Endothelial cell (in vitro differentiated cells): ENCODE data around the gene YPEL3. TPM values are rescaled to one million over a fixed set of nuclear protein-coding genes. Genes with fewer than 3 reads are reported as not detected.

Experiments used
- DNase-seq: peaks from one replicate; pipeline ENCODE4 v3.0.0; 2021; ENCODE audit warnings: low spot score
- H3K27ac Mint-ChIP-seq: one replicate; pipeline ENCODE4 v1.8.0; 2021; ENCODE audit warnings: mixed read lengths, inconsistent platforms; ENCODE audit not compliant: unreplicated experiment
- H3K27me3 Mint-ChIP-seq: one replicate; pipeline ENCODE4 v1.8.0; 2021; ENCODE audit warnings: mild to moderate bottlenecking, moderate library complexity, mixed read lengths, inconsistent platforms; ENCODE audit not compliant: unreplicated experiment
- H3K36me3 Mint-ChIP-seq: one replicate; pipeline ENCODE4 v1.8.0; 2021; ENCODE audit warnings: mild to moderate bottlenecking, low read depth, mixed read lengths, inconsistent platforms; ENCODE audit not compliant: unreplicated experiment
- H3K4me1 Mint-ChIP-seq: one replicate; pipeline ENCODE4 v1.8.0; 2021; ENCODE audit warnings: mild to moderate bottlenecking, mixed read lengths, inconsistent platforms; ENCODE audit not compliant: unreplicated experiment
- H3K4me3 Mint-ChIP-seq: one replicate; pipeline ENCODE4 v1.8.0; 2021; ENCODE audit warnings: mild to moderate bottlenecking, mixed read lengths, inconsistent platforms; ENCODE audit not compliant: unreplicated experiment
- H3K9me3 Mint-ChIP-seq: one replicate; pipeline ENCODE4 v1.8.0; 2021; ENCODE audit warnings: mixed read lengths, inconsistent platforms; ENCODE audit not compliant: unreplicated experiment
- CTCF ChIP-seq: fragments of 200-600 bp; sonication (generic); IDR thresholded peaks from one replicate; pipeline ENCODE4 v1.5.0; 2021; ENCODE audit warnings: antibody characterized with exemption; ENCODE audit not compliant: unreplicated experiment
- total RNA-seq: library from RNA; stranded (reverse); fragmentation: NEBNext Ultra II Directional; extraction: Animal tissue kit (Norgen Biotek cat#: 25700); gene quantifications from one replicate; pipeline ENCODE4 v1.2.1, GENCODE V29; 2021; ENCODE audit not compliant: unreplicated experiment

The YPEL3 gene
- total RNA-seq, 1 donor from 2014 or later = 45.9 TPM

GRCh38 chr16:30142672-30143346 is 46.8 kb upstream of the YPEL3 start:
- H3K27ac Mint-ChIP-seq = no peak overlapping the region
- no peak overlapping the region for H3K4me3 Mint-ChIP-seq
- no peak for TF ChIP-seq CTCF
- H3K9me3 Mint-ChIP-seq = no peaks in the 10 kb centered on the region
- DNase-seq = no peak
- H3K4me1 Mint-ChIP-seq = peaks cover 5% of the 10 kb centered on the region
- H3K27me3 Mint-ChIP-seq = no peaks in the 10 kb centered on the region
- H3K36me3 Mint-ChIP-seq = no peaks in the 10 kb centered on the region

GRCh38 chr16:30141750-30142149 is 45.7 kb upstream of the YPEL3 start:
- peaks cover 5% of the 10 kb centered on the region for H3K4me1 Mint-ChIP-seq
- no peaks in the 10 kb centered on the region for H3K9me3 Mint-ChIP-seq
- H3K27me3 Mint-ChIP-seq = no peaks in the 10 kb centered on the region
- DNase-seq = no peak
- no peak overlapping the region for H3K4me3 Mint-ChIP-seq
- no peaks in the 10 kb centered on the region for H3K36me3 Mint-ChIP-seq
- H3K27ac Mint-ChIP-seq = no peak overlapping the region
- no peak for TF ChIP-seq CTCF

GRCh38 chr16:30139583-30140481 is 43.8 kb upstream of the YPEL3 start:
- H3K4me3 Mint-ChIP-seq = no peak overlapping the region
- H3K9me3 Mint-ChIP-seq = no peaks in the 10 kb centered on the region
- no peaks in the 10 kb centered on the region for H3K36me3 Mint-ChIP-seq
- H3K4me1 Mint-ChIP-seq = peaks cover 5% of the 10 kb centered on the region
- no peak for DNase-seq
- no peak overlapping the region for H3K27ac Mint-ChIP-seq
- H3K27me3 Mint-ChIP-seq = no peaks in the 10 kb centered on the region
- no peak for TF ChIP-seq CTCF

- no peak for TF ChIP-seq CTCF
- H3K36me3 Mint-ChIP-seq = no peaks in the 10 kb centered on the region
- no peak for DNase-seq
- no peak overlapping the region for H3K27ac Mint-ChIP-seq
- H3K4me3 Mint-ChIP-seq = no peak overlapping the region
- no peaks in the 10 kb centered on the region for H3K27me3 Mint-ChIP-seq
- peaks cover 5% of the 10 kb centered on the region for H3K4me1 Mint-ChIP-seq
- no peaks in the 10 kb centered on the region for H3K9me3 Mint-ChIP-seq
Measured at GRCh38 chr16:30137897-30138296, 41.9 kb upstream of the YPEL3 start.

- Mint-ChIP-seq H3K4me1 (peaks cover 5% of the 10 kb centered on the region), H3K36me3 (no peaks in the 10 kb centered on the region), H3K27me3 (no peaks in the 10 kb centered on the region), H3K9me3 (no peaks in the 10 kb centered on the region), H3K4me3 (no peak overlapping the region), H3K27ac (no peak overlapping the region)
- no peak for DNase-seq
- TF ChIP-seq CTCF = no peak
Measured at GRCh38 chr16:30136971-30137605, 41.1 kb upstream of the YPEL3 start.
